GM19240 (cell line): ENCODE data around the gene GAB1.

ENCODE experiments used
- DNase-seq: peaks from one replicate; pipeline ENCODE4 v3.0.0; 2011; ENCODE audit warnings: low spot score; ENCODE audit not compliant: insufficient read length

Gene GAB1

DNA sequence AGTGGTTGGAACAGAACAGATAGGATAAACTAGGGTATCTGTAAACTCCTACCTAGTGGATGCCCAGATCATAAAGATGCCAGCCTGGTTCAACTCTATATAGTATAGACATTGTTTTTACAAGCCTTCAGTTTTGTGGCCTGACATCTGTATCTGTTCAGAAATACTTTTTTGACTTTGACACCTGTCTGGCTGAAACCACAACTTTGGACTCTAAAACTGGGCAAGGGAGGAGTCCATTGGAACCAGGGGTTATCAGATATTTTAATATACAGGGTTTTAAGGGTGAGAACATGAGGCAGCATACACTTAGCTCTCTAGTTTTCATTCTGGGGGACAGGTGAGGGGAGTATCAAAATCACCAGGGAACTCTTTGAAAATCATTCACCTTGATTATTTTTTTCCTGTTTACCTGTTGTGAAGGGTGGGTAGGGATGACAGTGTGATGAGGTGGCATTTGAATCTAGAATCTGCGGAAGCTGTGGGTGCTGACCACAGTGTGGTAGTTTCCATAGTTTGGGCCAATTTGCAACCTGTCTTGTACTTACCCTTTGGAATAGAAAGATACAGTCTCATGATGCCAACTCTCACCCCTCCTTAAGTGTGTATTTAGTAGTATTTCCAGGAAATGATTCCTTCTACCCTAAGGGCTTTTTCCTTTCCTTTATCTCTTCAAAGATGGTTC is 20.6 kb downstream of the GAB1 start:
- no peak for DNase-seq

GRCh38 chr4:143358419-143358818 is 21.7 kb downstream of the GAB1 start:
- no peak for DNase-seq

DNA sequence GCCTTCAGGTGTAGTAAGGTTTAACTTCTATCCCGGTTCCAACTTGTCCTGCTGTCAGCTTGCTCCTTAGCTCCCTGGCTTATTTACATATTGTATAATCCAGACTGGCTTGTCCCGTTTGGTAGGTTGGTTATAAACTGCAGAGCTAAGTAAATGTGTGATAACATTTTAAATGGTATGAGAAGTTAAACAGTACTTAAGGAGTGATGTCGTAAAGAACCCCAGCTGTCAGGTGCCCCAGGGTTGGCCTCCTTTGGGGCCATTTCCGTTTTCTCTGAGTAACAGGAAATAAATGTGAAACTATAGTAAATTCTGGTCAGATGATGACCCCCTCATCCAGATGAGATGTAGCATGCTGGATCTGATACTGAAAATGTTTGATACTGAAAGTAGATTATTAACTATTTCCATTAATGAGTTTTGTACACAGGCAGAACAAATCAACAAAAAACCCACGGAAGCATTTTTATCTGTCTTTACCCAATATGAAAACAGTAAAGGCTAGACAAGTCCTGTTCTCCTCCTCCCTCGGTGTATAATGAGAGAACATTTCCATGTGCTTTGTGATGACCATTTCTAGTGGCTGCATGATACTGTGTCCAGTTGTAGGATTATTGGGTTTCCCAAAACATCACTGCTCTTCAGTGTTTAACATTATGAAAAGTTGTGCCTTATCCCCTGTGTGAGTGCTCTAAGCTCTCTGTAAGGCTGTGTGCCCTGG is 22.4 kb downstream of the GAB1 start:
- DNase-seq: no peak

DNA sequence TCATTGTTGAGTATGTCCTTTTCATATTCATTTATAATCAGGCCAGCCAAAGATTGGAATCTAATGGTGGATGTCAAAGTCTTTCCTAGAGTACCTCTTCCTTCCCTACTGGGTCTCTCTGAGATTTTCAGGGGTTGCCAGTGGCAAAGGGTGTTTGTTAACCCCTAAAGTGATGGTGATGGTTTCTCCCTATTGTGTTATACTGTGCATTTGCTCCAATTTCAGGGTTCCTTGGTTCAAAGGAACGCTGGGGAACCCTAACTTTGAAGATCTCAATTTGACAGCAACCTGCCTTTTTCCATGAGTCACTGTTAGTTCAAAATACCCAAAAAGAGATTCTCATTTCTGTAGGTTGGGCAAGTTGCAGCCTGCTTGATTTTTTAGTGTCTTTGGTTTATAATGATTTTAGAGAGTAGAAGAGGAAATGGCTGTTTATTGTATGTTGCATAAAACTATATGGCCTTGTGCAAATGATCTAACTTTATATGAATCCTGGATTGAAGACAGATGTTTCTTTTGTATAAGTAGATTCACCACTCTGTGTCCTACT is 23.0 kb downstream of the GAB1 start:
- no peak for DNase-seq

- DNase-seq: no peak
Observed at GRCh38 chr4:143360838-143361625, 24.4 kb downstream of the GAB1 start.

- DNase-seq: no peak
Observed at GRCh38 chr4:143362349-143363046, 25.8 kb downstream of the GAB1 start.

DNA sequence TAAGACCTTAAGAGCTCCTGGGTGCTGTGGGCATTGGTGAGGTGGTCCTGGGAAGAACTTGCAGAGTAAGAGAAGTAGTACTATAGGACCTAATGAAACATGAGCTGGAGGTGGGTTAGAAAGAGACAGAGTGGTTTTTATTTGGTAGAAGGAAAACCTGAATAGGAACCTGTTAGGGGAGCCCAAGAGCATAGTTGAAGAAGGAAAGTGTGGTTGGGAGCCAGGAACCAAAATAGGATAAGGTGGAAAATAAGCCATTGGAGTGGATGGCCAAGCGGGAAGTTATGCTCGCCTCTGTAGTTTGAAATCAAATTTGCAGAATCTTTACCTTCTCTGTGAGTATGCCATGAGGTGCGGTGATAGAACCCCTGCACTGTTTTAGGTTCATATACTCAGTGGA is 26.7 kb downstream of the GAB1 start:
- no peak for DNase-seq

- no peak for DNase-seq
Observed at GRCh38 chr4:143364063-143364462, 27.4 kb downstream of the GAB1 start.

DNA sequence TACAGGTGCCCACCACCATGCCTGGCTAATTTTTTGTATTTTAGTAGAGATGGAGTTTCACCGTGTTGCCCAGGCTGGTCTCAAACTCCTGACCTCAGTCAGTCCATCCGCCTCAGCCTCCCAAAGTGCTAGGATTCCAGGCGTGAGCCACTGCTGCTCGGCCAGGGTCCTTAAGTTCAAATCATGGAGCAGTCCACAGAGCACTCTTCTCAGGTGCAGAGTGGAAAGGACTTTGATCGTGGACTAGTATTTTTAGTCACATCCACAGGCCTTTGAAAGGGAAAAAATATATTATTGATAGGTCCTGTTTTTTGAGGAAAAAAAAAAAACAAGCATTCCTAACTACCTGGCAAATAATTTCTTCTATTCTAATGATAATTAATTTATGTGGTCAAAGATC is 31.2 kb downstream of the GAB1 start:
- no peak for DNase-seq

GRCh38 chr4:143369552-143369951 is 32.9 kb downstream of the GAB1 start:
- DNase-seq: no peak

DNA sequence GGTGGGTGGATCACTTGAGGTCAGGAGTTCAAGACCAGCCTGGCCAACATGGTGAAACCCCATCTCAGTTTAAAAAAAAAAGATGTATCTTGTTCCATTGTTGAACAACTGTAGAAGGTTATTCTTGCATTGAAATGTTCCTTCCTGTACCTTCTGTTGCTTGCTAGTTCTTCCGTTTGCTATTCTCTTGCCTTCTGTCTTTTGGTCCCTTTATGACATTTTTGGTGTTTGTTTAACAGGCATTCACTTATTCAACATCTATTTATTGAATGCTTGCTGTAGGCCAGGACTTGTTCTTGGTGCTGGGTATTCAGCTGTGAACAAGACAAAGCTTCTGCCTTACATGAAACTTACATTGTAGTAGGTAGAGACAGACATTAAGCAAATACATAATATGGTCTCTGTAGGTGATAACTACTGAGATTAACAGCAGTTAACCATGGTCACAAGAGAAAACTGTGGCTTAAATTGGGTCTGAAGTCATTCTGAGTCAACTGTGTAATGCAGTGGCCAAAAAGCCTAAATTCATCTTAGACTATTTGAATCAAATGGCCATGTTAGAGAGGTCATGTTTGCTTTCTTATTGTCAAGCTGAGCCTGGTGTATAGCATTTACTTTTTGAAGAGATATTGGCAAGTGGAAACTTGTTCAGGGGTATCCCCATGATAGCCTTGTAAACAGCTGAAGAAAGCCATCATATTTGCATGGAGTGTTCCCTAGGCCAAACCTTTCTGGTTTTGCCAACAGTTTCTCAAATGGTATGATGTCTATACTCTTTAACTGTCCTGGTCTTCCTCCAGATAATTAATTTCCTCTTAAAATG is 35.6 kb downstream of the GAB1 start:
- DNase-seq: no peak

DNA sequence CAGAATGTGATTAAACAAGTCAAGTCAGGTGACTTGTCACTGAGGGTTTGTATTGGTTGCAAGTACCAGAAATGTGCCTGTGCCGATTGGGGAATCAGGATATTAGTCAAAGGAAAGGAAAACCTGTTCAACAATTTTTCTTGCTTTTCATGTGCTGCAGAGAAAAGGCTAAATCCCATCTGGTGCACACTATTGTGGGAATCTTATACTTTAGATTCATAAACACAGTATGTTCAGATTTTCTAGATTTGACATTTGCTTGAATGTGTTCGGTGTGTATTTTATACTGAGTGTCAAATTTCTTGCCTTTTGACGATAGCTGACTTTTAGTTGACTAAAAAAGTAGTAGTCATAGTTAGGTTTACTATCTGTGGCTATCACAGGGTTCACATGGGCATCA is 37.6 kb downstream of the GAB1 start:
- no peak for DNase-seq

GRCh38 chr4:143374771-143375170 is 38.1 kb downstream of the GAB1 start:
- DNase-seq: no peak

DNA sequence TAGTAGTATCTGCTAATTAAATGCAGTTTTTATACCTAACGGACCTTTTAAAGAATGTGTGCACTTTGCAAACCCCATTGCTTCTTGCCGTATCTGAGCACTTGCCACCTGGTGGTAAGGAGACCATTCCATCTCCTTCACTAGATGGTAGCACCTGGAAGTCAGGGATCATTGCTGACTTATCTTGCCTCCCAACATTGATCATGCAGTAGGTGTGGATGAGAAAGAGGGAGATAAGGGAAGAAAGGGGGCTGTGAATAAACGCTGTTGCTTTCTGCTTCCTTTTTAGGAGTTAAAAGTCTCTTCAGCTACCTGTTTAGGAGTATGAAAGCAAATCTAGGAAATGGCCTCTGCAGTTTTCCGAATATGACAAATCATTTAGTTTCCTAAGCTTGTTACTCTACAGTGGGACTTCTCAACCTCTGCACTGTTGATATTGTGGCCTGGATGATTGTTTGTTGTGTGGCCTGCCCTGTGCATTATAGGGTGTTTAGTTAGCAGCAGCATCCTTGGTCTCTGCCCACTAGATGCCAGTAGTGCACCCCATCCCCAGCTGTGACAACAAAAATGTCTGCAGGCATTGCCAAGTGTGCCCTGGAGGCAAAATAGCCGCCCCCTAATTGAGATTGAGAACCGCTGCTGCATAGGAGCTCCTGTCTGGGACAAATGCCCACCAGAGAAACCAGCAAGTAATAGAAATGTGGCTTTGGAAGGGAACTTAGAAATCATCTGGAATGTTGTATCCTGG is 38.8 kb downstream of the GAB1 start:
- no peak for DNase-seq

DNA sequence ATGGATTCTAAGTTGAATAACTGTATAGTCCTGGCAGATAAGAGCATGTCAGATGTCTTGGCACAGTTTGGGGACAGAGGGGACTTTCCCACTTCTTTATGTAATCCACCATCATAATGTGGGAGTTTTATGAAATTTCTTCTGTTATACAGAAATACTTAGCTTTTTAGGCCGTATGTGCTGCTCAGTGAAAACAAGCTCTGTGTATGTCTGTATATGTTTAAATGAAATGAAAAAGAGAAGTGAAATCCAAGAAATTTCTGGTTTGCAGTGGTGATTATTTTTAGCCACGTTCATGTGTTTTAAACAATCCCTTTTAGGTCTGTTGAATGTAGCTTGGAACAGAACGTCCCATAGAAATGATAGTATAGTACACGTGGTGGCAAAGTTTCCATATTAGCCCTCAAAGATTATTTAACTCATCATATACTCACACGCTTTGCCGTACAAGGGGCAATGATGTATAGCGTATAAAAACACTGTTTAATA is 41.0 kb downstream of the GAB1 start:
- no peak for DNase-seq

DNA sequence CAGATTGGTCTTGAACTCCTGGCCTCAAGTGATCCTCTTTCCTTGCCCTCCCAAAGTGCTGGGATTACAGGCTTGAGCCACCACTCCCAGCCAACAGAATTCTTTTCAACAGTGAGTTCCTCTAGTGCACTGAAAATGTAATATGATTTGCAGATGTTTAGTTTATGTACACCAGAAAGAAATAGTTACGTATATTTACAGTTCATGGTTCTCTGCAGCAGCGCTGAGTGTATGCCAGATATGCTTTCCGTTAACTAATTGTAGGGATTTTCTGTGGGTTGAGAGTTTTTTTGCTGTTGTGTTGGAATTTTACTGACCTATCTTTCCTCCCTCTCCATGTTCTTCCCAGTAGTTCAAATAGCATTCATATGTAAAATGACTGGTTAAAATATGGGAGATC is 44.0 kb downstream of the GAB1 start:
- DNase-seq: no peak

DNA sequence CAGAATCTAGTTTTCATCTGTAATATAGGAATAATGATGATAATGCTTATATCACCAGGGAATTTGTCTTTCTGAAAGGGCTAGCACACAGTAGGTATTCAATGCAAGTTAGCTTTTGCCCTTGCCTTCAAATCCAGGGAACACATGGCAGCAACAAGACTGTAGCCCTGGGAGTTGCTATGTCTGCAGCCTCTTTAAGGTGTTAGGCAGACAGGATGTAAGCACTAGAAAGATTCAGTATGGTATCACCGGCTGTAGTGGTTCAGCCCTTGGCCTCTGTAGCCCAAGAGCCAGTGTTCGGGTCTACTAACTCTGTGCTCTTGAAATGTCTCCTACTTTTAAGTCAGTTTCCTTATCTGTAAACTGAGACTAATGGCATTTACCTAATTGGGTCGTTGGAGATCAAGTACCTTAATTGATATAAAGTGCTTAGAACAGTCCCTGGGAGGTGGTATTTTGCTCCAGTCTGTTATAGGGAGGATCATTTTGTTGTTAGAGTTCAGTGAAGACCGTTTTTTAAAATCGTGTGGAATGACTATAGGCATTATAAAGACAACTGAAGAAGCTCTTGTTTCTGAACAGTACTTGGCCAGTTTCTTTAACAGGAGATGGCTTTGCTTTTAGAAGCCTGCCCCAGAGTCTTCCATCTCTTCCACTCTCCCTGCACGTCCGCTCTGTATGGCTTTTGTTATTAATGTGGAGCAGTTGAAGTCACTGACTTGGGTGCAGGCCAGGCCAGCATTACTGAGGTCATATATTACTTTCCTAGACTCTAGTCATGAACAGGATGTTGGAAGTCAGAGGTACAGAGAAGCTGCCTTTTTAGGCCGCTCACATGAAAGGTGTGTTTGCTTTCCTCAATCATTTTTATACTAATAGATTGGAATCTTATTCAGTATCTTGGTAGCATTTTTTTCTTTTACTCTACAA is 44.8 kb downstream of the GAB1 start:
- no peak for DNase-seq

DNA sequence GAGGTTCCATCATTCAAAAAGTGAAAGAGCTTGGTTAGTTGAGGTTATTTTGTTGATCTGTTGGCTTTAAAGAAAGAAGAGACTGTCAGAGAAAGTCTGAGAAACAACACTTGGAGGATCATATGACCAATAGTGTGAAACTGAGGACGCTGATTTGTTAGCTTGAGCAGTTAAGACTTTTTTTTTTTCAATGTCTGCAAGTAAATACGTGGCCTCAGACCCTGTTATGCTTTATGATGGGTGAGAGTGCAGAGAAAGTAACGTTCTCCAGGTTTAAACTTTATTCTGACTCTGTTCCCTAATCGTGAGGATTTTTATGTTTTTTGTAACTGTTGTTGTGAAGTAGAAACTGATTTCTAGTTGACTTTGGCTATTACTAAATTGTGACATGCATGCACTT is 45.9 kb downstream of the GAB1 start:
- no peak for DNase-seq
